Measurements from ENCODE around the gene TMEM179B. TPM values are rescaled to one million over a fixed set of nuclear protein-coding genes. Genes with fewer than 3 reads are reported as not detected.

The TMEM179B gene
- total and polyA plus RNA-seq, 9 of the 15 experiments (the other 6 are each of a cell fraction or from before 2014, with no cell fraction given), result 27.7 to 105 (median 37.0) TPM

- Histone ChIP-seq H3K4me1 (replicated peaks in 1 of 2; ENCODE audit: control insufficient read depth in 2 of 2, insufficient read depth in 2 of 2, low read length in 2 of 2) (peaks cover 31 to 32% of the 10 kb centered on the region in 2 experiments), H3K9me3 (replicated peaks; ENCODE audit: control insufficient read depth, insufficient read depth, low read depth, low read length) (no peaks in the 10 kb centered on the region), H3K9ac (ENCODE audit: insufficient read depth in 1 of 2, low read depth in 2 of 2, low read length in 2 of 2) (peak overlapping the region in 1 of 2 experiments; percentile 43; a peak in 1 of 4 replicates), H3K27ac (ENCODE audit: extremely low read depth, low read depth, low read length) (peak overlapping the region; percentile 45), H3K27me3 (ENCODE audit: control insufficient read depth in 2 of 2, insufficient read depth in 2 of 2, low read length in 2 of 2) (no peaks in the 10 kb centered on the region), H3K79me2 (ENCODE audit: control insufficient read depth, insufficient read depth, low read length) (peaks cover 57% of the 10 kb centered on the region), H3K9me1 (ENCODE audit: control insufficient read depth, insufficient read depth, low read length) (no peaks in the 10 kb centered on the region), H3K36me3 (ENCODE audit: control insufficient read depth, insufficient read depth, low read length) (peaks cover 63% of the 10 kb centered on the region), H3K4me3 (no peak overlapping the region), H3K4me2 (ENCODE audit: insufficient read depth, low read length) (peak overlapping the region; percentile 16; the same call in 1 of the 2 replicates), H2AFZ (ENCODE audit: low read depth, low read length) (no peak overlapping the region), H4K20me1 (replicated peaks; ENCODE audit: control insufficient read depth, insufficient read depth, low read length) (no peaks in the 10 kb centered on the region)
- ChIA-PET POLR2A (interaction anchor here (0.8 to 11.4 kb wide), 13 partner anchors 8 to 125 kb away, joined by 3 to 116 read pairs (median 5); partner anchors contain the start of genes C11orf98, CSKMT, SLC3A2 and WDR74), CTCF (ENCODE audit: low intra/inter-chr PET ratio) (no interaction called here)
- DNase-seq (ENCODE audit: extremely low read depth in 1 of 4, low spot score in 3 of 4) (no peak), FAIRE-seq (no peak), ATAC-seq (no peak)
- no peak for TF ChIP-seq LARP7 (IDR thresholded peaks at IDR 0.05)
- TF ChIP-seq KDM5B (IDR thresholded peaks at IDR 0.05; ENCODE audit: insufficient replicate concordance, low read depth, low read length), result peak; percentile 9
- no peak for TF ChIP-seq ZNF695 (CRISPR knock-in tag; IDR thresholded peaks at IDR 0.05)
- no peak for TF ChIP-seq RNF219 (CRISPR knock-in tag; IDR thresholded peaks at IDR 0.05)
- TF ChIP-seq TBL1XR1 (IDR thresholded peaks at IDR 0.05; ENCODE audit: low read length in 2 of 2), result no peak
- intact Hi-C loops (cut with micrococcal nuclease), result no loop called here
- BruUV-seq (replicated peaks), result no TSS peak
- in situ Hi-C loops (cut with MboI), result no loop called here
- WGBS (ENCODE audit: insufficient coverage, low coverage, missing lambda C conversion rate), result 61% methylated on average over 3 of the region's 3 CpGs
Observed at GRCh38 chr11:62789576-62789975, 2.4 kb downstream of the TMEM179B start.
